ENCODE results near the gene POU2F2. TPM values are rescaled to one million over a fixed set of nuclear protein-coding genes. Genes with fewer than 3 reads are reported as not detected.

Gene POU2F2
- total RNA-seq, 1 donor from 2014 or later = 0.65 TPM

GRCh38 chr19:42057846-42058245 lies 74.4 kb downstream of the POU2F2 start:
- Mint-ChIP-seq H3K27me3 (ENCODE audit: low read depth) (no peaks in the 10 kb centered on the region), H3K36me3 (peaks cover 27% of the 10 kb centered on the region), H3K4me3 (no peak overlapping the region), H3K9me3 (no peaks in the 10 kb centered on the region), H3K4me1 (no peaks in the 10 kb centered on the region), H3K27ac (no peak overlapping the region)
- DNase-seq (ENCODE audit: low spot score in 2 of 2, unreplicated experiment in 2 of 2) = no peak
- TF ChIP-seq, protein P1, sequence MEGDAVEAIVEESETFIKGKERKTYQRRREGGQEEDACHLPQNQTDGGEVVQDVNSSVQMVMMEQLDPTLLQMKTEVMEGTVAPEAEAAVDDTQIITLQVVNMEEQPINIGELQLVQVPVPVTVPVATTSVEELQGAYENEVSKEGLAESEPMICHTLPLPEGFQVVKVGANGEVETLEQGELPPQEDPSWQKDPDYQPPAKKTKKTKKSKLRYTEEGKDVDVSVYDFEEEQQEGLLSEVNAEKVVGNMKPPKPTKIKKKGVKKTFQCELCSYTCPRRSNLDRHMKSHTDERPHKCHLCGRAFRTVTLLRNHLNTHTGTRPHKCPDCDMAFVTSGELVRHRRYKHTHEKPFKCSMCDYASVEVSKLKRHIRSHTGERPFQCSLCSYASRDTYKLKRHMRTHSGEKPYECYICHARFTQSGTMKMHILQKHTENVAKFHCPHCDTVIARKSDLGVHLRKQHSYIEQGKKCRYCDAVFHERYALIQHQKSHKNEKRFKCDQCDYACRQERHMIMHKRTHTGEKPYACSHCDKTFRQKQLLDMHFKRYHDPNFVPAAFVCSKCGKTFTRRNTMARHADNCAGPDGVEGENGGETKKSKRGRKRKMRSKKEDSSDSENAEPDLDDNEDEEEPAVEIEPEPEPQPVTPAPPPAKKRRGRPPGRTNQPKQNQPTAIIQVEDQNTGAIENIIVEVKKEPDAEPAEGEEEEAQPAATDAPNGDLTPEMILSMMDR (IDR thresholded peaks at IDR 0.05; ENCODE audit: unreplicated experiment) = no peak

DNA sequence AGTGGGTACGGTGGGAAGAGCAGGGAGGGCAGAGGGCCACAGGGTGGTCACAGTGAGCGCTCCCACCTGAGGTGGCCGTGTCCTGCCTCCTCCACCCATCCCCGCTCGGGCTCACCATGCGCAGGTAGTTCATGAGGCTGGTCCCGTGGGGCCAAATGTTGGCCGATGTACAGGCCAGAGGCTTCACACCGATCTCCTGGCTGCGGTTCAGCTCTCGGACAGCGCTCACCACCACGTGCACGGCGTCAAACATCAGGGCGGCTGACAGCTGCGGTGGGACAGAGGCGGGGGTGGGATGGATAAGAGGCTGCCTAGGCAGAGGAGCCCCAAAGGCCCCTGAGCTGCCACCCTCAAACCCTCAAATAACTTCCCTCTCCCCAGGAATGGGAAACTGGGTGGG lies 78.0 kb downstream of the POU2F2 start:
- H3K27me3 Mint-ChIP-seq (ENCODE audit: low read depth) = no peaks in the 10 kb centered on the region
- H3K4me3 Mint-ChIP-seq = no peak overlapping the region
- no peaks in the 10 kb centered on the region for H3K4me1 Mint-ChIP-seq
- TF ChIP-seq, protein P1 (IDR thresholded peaks at IDR 0.05; ENCODE audit: unreplicated experiment) = no peak
- no peak for DNase-seq (ENCODE audit: low spot score in 2 of 2, unreplicated experiment in 2 of 2)
- H3K27ac Mint-ChIP-seq = no peak overlapping the region
- no peaks in the 10 kb centered on the region for H3K9me3 Mint-ChIP-seq
- H3K36me3 Mint-ChIP-seq = peaks cover 23% of the 10 kb centered on the region

- Mint-ChIP-seq H3K27me3 (ENCODE audit: low read depth) (no peaks in the 10 kb centered on the region), H3K4me1 (no peaks in the 10 kb centered on the region), H3K4me3 (no peak overlapping the region), H3K9me3 (no peaks in the 10 kb centered on the region), H3K36me3 (peaks cover 21% of the 10 kb centered on the region), H3K27ac (no peak overlapping the region)
- TF ChIP-seq, protein P1 (IDR thresholded peaks at IDR 0.05; ENCODE audit: unreplicated experiment) = no peak
- DNase-seq (ENCODE audit: low spot score in 2 of 2, unreplicated experiment in 2 of 2) = no peak
Observed at GRCh38 chr19:42053037-42053935, 79.0 kb downstream of the POU2F2 start.

DNA sequence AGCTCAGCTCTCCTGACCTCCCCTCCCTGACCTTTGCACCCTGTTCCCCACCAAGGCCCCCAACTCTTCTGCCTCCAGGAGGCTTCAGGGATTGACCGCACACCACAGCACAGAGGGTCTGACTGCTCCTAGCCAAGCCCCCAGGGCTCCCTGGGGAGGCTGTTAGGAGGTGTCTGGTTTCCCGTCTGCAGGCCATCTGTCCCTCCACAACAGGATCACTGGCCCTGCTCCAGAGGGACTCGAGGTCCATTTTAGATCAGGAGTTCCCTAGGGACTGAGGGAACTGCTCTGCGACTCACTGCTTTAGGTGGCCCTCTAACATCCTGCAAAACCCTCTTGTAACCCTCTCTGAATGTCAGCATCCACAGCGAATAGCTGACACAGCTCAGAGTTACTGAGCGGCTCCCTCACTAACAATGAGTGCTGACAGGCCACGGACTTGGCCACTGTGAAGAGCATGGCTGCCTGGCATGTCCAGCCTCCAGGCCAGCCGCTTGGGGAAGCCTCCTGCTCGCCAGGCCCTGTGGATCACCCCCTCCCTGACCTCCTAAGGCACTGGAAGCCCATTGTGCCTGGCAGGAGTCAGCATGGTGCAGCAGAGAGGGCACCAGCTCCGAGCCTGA lies 79.9 kb downstream of the POU2F2 start:
- no peaks in the 10 kb centered on the region for H3K9me3 Mint-ChIP-seq
- peaks cover 21% of the 10 kb centered on the region for H3K36me3 Mint-ChIP-seq
- TF ChIP-seq, protein P1 (IDR thresholded peaks at IDR 0.05; ENCODE audit: unreplicated experiment) = no peak
- H3K4me3 Mint-ChIP-seq = no peak overlapping the region
- H3K4me1 Mint-ChIP-seq = no peaks in the 10 kb centered on the region
- H3K27me3 Mint-ChIP-seq (ENCODE audit: low read depth) = no peaks in the 10 kb centered on the region
- no peak for DNase-seq (ENCODE audit: low spot score in 2 of 2, unreplicated experiment in 2 of 2)
- no peak overlapping the region for H3K27ac Mint-ChIP-seq

DNA sequence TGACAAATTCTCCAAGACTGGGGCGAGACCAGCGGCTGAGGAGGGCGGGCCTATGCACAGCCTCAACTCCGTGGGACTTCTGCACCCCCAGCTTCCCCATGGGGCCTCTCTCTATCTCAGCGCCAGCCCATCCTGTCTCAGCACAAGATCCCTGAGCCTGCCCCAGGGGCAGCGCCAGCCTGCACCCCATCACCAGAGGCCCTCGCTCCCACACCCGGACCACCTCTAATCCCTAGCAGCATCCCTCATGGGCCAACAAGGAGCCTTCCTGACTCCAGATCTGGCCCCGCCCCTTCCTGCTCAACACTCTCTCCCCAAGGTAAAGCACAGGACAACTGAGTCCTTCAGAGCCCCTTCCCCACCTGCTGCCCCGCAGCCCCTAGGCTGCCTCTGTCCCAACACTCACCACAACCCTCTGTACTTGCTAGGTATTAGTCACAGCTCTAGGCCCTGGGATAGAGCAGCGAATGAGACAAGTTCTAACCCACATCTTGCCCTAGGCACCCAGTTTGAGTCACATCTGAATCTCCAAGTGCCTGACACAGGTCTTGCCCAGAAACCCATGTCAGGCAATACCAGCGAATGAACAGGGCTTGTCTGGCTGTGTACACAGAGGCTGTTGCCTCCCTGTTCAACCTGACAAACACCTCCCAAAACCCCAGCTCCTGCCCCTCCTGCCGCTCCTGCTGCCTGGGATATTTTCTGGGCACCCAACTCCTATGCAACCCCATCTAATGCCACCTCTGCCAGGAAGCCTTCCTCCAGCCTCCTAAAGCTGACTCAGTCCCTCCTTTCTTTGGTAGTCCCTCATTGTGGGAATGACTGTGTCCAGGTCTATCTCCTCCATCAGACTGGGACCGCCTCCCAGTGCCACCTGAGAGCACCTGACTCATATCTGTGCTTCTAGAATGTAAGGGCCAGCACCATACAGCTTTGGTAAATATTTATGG lies 80.8 kb downstream of the POU2F2 start:
- Mint-ChIP-seq H3K27ac (no peak overlapping the region), H3K9me3 (no peaks in the 10 kb centered on the region)
- DNase-seq (ENCODE audit: low spot score in 2 of 2, unreplicated experiment in 2 of 2) = no peak

More for the DNA sequence above, 80.8 kb downstream of the POU2F2 start:
- Mint-ChIP-seq H3K27me3 (ENCODE audit: low read depth) (no peaks in the 10 kb centered on the region), H3K36me3 (peaks cover 21% of the 10 kb centered on the region), H3K4me1 (no peaks in the 10 kb centered on the region), H3K4me3 (no peak overlapping the region)
- TF ChIP-seq, protein P1 (IDR thresholded peaks at IDR 0.05; ENCODE audit: unreplicated experiment) = no peak

Measured in mesothelial cell of epicardium (in vitro differentiated cells).